Raji (cell line): ENCODE data around the gene BATF3.

Source experiments
- POLR2A ChIP-seq: IDR thresholded peaks from 2 replicates; pipeline ENCODE4 v1.6.1; 2011; ENCODE audit warnings: low read depth, low read length, control low read depth; ENCODE audit not compliant: insufficient read depth

Gene BATF3

GRCh38 chr1:212713465-212714136 is 14.0 kb upstream of the BATF3 start:
- TF ChIP-seq POLR2A = no peak

DNA sequence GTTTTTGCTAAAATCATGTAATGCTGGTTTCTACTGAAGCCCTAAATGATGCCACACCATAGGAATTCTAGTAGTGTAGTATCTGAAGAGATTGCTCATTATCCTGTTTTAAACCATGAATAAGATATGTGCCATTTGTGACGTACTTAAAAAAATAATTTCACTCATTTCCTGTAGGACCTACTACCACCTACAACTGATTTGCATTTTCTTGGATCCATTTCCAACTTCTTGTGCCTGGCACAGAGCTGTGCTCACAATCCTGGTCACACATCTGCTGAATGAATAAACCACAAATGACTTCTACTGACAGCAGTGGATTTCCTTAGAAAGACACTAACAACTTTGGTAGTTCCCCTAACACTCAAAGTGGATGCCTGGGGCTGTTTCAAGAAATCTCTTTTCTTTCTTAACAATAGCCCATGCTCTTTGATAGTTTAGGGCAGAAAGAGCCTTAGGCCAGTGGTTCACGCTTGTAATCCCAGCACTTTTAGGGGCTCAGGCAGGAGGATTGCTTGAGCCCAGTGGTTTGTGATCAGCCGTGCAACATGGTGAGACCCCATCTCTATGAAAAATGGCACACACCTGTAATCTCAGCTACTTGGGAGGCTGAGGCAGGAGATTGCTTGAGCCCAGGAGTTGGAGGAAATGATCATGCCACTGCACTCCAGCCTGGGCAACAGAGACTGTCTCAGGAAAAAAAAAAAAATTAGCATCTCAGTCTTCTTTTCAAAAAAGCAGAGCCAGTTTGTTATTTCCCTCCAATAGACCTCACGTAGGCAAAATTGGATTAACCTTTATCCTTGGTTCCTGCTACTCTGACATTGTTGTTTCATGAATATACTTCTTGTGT is 13.0 kb upstream of the BATF3 start:
- no peak for TF ChIP-seq POLR2A

DNA sequence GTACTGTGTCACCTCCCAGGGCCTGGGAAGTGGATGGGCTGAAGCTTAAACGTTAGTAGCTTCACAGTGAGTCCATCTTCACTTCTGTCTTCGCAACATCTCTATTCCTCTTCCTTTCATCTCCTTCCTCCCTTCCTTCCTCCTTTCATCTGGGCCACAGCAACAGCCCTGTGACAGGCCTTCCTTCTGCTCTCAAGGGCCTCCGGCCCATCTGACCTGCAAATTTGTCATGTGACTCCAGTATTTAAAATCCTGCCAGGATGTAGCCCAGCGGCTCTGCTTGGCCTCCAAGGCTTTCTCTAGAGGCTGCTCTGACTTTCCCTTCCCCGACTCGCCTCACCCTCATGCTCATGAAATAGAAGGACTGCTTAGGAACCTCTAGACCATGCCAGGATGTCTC is 10.9 kb upstream of the BATF3 start:
- TF ChIP-seq POLR2A = no peak

DNA sequence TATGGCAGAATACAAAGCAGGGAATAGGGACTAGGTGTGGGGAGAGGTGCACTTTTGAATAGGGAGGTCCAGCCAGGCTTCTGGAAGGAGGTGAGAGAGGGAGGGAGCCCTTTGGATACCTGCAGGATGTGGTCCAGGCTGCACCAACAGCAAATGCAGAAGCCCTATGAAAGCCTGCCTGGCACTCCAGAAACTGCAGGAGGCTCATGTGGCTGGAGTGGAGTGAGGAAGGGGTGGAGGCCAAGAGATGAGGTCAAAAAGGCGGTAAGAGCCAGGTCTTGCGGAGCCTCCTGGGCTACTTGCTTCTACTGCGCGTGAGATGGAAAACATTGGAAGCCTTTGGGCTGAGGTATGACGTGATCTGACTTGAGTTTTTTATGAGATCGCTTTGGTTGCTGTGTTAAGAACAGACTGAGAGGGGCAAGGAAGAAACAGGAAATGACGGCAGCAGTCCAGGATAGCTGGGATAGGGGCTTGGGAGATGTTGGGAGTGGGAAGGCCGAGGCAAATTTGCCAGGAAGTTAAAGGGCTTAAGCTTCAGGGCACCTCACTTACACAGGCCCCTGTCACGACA is 4.4 kb upstream of the BATF3 start:
- TF ChIP-seq POLR2A = no peak

- TF ChIP-seq POLR2A = no peak
Measured at GRCh38 chr1:212702672-212703071, 3.0 kb upstream of the BATF3 start.

DNA sequence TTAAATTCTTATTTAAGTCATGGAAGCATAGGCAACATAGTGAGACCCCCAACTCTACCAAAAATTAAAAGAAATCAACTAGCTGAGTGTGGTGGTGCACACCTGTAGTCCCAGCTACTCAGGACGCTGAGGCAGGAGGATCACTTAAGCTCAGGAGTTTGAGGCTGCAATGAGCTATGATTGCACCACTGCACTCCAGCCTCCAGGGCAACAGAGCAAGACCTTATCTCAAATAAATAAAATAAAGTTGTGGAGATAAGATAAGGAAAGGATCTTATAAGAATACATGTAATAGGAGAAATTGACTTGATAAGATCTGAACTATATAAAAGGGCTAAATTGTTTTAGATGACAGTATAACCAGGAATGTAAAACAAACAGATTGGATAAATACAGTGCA is 2.3 kb upstream of the BATF3 start:
- TF ChIP-seq POLR2A = no peak

DNA sequence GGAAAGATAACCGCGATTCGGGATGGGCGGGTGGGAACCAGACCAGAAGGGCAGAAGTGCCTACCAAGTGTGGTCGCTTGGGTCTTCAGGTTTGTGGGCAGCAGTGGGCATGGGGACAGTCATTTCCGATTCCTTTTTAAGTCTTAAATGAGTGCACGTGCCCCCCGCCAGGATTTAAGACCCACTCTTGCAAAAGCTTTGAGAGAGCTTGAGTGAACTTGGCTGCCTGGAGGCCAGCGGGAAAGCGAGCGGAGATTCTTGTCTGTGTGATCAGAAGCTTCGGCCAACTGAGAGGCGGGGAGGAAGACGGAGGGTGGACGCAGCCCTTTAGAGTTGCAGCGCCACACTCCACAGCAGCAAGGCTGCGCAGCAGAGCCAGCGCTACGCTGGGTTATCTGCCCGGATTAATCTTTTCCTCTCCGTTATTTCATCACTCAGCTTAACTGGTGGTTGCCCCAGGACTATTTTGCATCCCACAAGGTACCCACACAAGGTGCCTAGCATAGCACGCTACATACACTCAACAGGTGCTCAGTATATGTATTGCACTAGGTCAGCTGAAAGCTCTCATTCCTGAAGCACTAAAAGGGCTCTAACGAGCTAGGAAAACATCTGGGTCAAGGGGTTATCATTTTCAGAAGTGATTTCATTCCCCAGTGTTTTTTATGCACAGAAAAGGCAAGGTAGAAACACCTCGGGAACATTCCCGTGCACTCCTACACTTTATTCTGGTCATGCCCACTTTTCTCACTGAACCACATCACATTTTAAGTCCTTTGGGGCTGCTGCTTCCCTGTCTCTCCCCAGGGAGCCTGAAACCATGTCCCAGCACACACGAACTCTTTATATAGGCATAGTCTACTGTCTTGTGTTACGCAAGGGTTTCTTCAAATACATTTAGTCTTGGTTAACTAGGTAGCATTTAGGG is 1.5 kb upstream of the BATF3 start:
- TF ChIP-seq POLR2A = no peak

DNA sequence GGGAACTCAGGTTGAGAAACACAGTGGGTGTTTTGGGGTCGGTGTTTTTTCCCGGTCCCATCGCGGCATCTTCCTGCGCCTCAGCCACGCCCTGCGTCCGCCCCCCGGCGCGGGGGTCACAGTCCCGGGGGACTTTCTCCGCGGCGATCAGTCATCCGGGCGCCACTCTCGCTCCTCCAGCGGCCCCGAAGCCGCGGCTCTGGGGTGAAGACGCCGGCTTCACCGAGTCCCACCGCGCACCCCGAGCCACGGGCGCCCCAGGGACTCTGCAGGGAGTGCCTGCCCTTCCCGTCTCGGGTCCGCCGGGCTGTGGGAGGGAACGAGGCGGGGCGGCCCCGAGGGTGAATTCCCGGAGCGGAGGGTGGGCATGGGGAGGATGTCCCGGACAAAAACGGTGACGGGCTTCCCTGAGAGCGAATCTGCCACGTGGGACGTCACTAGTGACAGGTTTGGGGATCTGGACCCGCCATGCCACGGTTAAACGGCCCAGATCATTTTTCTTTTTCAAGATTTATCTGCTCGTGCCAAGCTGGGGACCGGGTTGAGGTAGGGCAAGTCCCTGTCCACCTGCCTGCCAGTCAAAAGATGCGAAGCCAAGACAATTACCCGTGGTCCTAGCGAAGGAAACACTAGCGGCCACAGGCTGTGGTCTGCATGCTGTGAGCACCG is 717 bp upstream of the BATF3 start:
- TF ChIP-seq POLR2A = no peak

DNA sequence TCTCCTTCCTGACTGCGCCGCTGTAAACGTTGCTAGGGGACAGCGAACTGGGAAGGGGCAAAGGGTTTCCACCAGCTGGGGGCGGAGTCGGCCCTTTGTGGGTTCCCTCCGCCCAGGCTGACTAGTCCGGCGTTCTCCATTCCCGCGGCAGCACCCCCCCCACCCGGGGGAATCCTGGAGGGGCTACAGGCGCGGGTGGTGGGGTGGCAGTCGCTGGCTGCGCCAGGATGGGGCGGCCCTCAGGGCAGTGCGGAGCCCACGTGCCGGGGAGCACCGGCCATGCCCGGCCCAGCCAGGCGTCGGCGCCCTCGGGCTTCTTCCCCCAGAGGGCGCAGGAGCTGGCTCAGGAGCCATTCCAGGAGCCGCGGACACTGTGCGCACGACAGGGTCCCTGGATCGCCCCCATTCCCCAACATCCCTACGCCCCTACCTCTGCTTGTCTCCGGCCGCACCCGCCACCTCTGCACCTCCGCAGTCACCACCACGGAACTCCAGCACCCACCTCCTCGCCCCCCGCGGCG is 476 bp downstream of the BATF3 start:
- no peak for TF ChIP-seq POLR2A

DNA sequence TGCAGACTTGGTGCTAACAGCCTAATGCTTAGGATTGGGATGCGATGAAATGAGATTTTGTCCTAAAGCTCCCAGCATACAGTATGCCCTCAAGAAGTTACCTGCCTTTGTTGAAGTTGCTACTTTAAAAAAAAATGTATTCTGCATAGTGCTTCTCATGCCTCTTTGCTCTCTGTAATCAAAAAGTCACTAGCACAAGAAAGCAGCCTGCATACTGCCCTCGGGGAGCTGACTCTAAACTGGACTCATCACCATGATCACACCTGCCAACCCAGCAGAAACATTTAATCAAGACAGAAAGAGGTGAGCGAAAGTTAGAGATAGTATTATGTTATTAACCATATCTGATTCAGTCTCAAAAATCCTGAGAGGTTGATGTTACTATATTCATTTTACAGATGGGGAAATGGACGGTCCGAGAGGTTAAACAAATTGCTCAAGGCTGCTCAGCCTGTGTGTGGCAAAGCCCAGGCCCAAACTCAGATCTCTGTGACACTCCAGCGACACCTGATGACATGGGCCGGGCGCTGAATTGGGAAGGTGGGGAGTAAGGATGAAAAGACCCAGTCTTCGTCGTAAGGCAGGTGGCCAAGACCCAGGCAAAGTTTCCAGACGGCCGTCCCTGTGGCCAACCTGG is 1.1 kb downstream of the BATF3 start:
- no peak for TF ChIP-seq POLR2A

DNA sequence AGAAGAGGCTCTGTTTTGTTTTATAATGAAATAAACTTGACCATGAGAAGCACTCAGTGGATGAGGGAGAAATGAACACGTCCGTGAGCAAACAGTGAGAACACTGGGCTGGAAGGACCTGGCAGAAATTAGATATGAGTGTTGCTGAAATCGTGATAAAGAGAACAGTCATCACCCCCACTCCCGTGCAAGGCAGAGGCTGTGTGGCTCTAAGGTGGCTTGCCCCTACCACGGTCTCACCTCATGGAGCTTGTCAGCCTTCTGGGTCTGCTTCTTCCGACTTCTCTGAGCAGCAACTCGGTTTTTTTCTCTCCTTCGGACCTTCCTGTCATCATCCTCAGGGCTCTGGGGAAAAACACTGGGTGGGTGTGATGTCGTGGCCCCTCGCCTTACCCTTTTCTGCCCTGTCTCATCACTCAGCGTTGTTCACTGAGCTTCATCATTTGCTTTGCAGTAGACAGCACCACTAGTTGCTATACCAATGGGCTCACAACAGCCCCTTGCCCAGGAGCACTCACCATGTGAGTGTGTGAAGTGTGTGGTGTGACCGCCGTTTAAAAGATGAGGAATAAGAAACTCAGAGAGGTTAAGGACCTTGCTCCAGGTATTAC is 2.8 kb downstream of the BATF3 start:
- TF ChIP-seq POLR2A = no peak

GRCh38 chr1:212692774-212693644 is 6.6 kb downstream of the BATF3 start:
- no peak for TF ChIP-seq POLR2A
